Psoas muscle (tissue), 8 donors: ENCODE measurements around the gene SLC6A7. TPM values are rescaled to one million over a fixed set of nuclear protein-coding genes. Genes with fewer than 3 reads are reported as not detected.

Experiments
- ATAC-seq, 4 donors: fragments of 200-7000 bp; cut with Tn5 transposase; one replicate each; pipeline ENCODE4 v1.9.1; 2020; ENCODE audit warnings: moderate library complexity in 3 of 4, mild to moderate bottlenecking in 2 of 4
- DNase-seq, 2 donors: peaks; one replicate each; pipeline ENCODE4 v3.0.0-alpha.2; 2020
- H3K27ac ChIP-seq: fragments of 200-600 bp; one replicate; pipeline ENCODE4 v1.8.0; 2022
- H3K27me3 ChIP-seq, 3 donors: fragments of 200-600 bp in 1 of 3; one replicate each; pipeline versions ENCODE4 v1.6.1 to v1.8.0; 2013 to 2022; ENCODE audit warnings: low read length in 2 of 3, mild to moderate bottlenecking in 2 of 3, moderate library complexity in 1 of 3; ENCODE audit not compliant: insufficient read depth in 3 of 3
- H3K36me3 ChIP-seq, 2 donors: fragments of 200-600 bp in 1 of 2; one replicate each; pipeline versions ENCODE4 v1.6.1 to v1.8.0; 2013 to 2022; ENCODE audit warnings: low read depth in 1 of 2, mild to moderate bottlenecking in 1 of 2, moderate library complexity in 1 of 2; ENCODE audit not compliant: insufficient read depth in 1 of 2
- H3K4me1 ChIP-seq: fragments of 200-600 bp; one replicate; pipeline ENCODE4 v1.8.0; 2022
- H3K4me3 ChIP-seq: fragments of 200-600 bp; one replicate; pipeline ENCODE4 v1.8.0; 2022; ENCODE audit warnings: mild to moderate bottlenecking
- H3K9me3 ChIP-seq: fragments of 200-600 bp; one replicate; pipeline ENCODE4 v1.8.0; 2022
- CTCF ChIP-seq: fragments of 200-600 bp; IDR thresholded peaks from one replicate; pipeline ENCODE4 v1.8.0; 2022; ENCODE audit warnings: antibody characterized with exemption
- WGBS, 3 donors: extraction: QIAGEN DNeasy Blood & Tissue Kit; methylation state at CpG; one replicate each; pipeline versions ENCODE4 v1.1.6 to v1.1.7; 2013; 5-methylcytosine and 5-hydroxymethylcytosine counted together
- intact Hi-C, 2 donors: fragments of 100-400 bp; cut with DNase I; formaldehyde crosslinking; loops; one replicate each; pipeline versions ENCODE4 v1.11.0 to v1.14.2; 2022
- polyA plus RNA-seq, 3 donors: library from polyadenylated mRNA; stranded (reverse); fragments of 200-250 nt; gene quantifications; one replicate each; pipeline ENCODE4 v1.2.3, GENCODE V29; 2013
- total RNA-seq, 4 donors: library from RNA; stranded (reverse); fragmentation: NEBNext Ultra II Directional in 2 of 4; extraction: Animal tissue kit (Norgen Biotek cat#: 25700) in 2 of 4; gene quantifications; one replicate each; pipeline versions ENCODE4 v1.2.1 to v1.2.4, GENCODE V29; 2021 to 2023
- donor health status: healthy with polysubstance abuse.
- donor health status: DM: no; HTN: no; CAD: no; lungs with moderate emphysema.
- donor health status: Bipolar disorder and iron deficiency.
- donor health status: healthy.
- donor health status: DM: yes; HTN: yes; CAD: no.
- donor health status: DM: no; HTN: no; CAD: no.
- donor health status: DM: no; HTN: no; CAD: no.
- donor health status: DM: yes; HTN: yes; CAD: no.

The SLC6A7 gene
- total and polyA plus RNA-seq, 7 donors, result not detected

- H3K9me3 ChIP-seq, result no peaks in the 10 kb centered on the region
- H3K27ac ChIP-seq, result no peak overlapping the region
- H3K36me3 ChIP-seq, result no peaks in the 10 kb centered on the region
- TF ChIP-seq CTCF, result no peak
- DNase-seq (no peak), ATAC-seq (no peak)
- no peak overlapping the region for H3K4me3 ChIP-seq
- no peaks in the 10 kb centered on the region for H3K27me3 ChIP-seq
- H3K4me1 ChIP-seq, result no peaks in the 10 kb centered on the region
- intact Hi-C loops, result no loop called here
- WGBS, 3 donors, result 71 to 80% (median 72%) methylated on average over 7 of the region's 7 CpGs
These were observed 64.5 kb downstream of the SLC6A7 start for GRCh38 chr5:150254363-150254762.

DNA sequence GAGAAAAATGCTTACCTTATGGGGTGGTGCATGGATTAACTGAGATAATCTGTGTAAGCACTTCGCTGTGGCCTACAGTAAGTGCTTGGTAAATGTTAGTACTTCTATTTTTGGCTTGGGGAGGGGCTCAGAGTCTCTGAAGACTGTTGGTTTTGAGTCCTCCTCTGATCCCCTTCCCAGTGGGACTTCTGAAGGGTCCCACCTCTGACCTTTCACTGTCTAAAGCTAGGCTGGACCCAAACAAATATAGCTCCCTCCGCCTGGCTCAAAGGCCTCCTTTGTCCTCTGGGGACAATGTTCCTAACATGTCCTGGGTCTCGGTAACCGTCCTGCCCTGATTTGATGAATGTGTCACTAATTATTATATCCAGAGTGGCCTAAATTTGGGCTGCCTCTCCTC is 64.9 kb downstream of the SLC6A7 start:
- H3K9me3 ChIP-seq, result no peaks in the 10 kb centered on the region
- H3K4me3 ChIP-seq, result no peak overlapping the region
- TF ChIP-seq CTCF, result no peak
- H3K4me1 ChIP-seq, result no peaks in the 10 kb centered on the region
- DNase-seq (no peak), ATAC-seq (no peak)
- 72 to 85% (median 81%) methylated on average over 4 of the region's 4 CpGs for WGBS, 3 donors
- intact Hi-C loops, result no loop called here
- no peaks in the 10 kb centered on the region for H3K27me3 ChIP-seq
- no peaks in the 10 kb centered on the region for H3K36me3 ChIP-seq
- H3K27ac ChIP-seq, result no peak overlapping the region

DNA sequence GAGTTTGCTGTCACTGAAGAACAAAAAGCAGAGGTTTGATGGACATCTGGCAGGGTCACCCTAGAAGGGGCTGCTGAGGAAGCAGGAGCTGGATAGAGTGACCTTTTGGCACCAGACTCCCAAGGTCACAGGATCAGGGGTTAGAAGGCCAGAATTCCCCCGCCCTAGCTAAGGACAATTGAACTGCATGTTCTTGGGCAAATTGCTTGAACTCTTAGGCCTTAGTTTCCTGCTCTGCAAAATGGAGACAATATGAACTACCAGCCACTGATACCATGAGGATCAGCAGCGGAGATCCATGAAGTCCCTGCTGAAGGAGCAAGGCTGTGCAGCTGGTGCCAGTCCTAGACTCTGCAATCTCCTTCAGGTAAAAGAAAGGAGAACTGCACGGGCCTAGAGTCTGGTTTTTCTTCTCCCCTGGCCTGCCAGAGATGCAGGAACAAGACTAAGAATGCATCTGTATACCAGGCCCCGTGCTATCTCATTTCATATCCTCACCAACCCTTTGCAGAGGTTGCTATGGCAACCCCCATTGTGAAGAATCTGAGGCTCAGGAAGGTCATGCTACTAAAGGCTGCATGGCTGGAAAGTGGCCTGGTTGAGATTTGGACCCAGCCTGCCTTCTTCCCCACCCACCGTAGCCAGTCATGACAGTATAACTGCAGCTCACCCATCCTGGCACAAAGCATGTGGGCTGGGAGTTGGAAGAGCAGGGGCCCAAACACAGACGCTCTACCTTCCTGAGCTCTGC is 66.0 kb downstream of the SLC6A7 start:
- Histone ChIP-seq H3K27ac (no peak overlapping the region), H3K4me1 (no peaks in the 10 kb centered on the region), H3K9me3 (no peaks in the 10 kb centered on the region), H3K27me3 (no peaks in the 10 kb centered on the region), H3K4me3 (no peak overlapping the region), H3K36me3 (no peaks in the 10 kb centered on the region)
- intact Hi-C loops, result no loop called here
- DNase-seq (no peak), ATAC-seq (peak in 1 of 4 donors; percentile 10)
- 65 to 78% (median 74%) methylated on average over 6 of the region's 6 CpGs for WGBS, 3 donors
- TF ChIP-seq CTCF, result no peak

DNA sequence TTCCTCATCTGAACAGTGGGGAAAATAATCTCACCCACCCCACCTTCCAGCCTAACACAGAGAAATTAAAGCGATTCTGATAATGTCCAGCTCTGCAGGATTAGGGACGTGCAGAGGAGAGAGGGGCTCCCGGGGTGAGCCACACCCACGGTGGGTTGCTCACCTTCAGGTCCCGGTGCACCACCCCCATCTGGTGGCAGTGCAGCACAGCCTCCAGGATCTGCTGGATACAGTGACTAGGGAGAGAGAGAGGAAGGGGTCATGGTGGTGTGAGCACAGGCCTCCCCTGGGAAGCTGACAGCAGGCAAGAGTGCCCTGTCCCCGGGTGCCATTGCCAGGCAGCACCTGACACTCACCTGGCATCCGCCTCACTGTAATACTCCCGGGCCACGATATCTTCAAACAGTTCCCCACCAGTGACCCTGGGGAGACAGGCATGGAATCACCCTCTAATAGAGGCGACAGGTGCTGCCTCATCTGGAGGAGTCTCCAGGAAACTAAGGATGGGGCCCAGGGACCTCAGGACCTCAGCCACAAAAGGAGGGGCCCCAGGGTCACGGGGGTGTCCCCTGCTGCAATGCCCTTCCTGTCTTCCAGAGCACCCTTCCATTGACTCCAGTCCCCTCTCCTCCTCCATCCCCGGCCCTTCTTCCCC is 66.7 kb downstream of the SLC6A7 start:
- WGBS, 3 donors, result 61 to 80% (median 62%) methylated on average over 12 of the region's 12 CpGs
- TF ChIP-seq CTCF, result peak; percentile 17
- Histone ChIP-seq H3K9me3 (no peaks in the 10 kb centered on the region), H3K4me3 (no peak overlapping the region), H3K36me3 (no peaks in the 10 kb centered on the region), H3K27me3 (no peaks in the 10 kb centered on the region), H3K27ac (no peak overlapping the region), H3K4me1 (no peaks in the 10 kb centered on the region)
- intact Hi-C loops, result no loop called here
- ATAC-seq (peak in 3 of 4 donors; percentile 45 to 73 (median 66)), DNase-seq (no peak)
